WERI-Rb-1 (cell line): ENCODE data around the gene ZNF100.

ENCODE experiments used
- DNase-seq: peaks from one replicate; pipeline ENCODE4 v3.0.0-alpha.2; 2020
- H3K27ac ChIP-seq: fragments of 250-450 bp; sonication (Bioruptor Pico); 2 replicates; pipeline ENCODE4 v1.5.1; 2020; ENCODE audit warnings: mild to moderate bottlenecking, moderate library complexity
- H3K27me3 ChIP-seq: fragments of 250-450 bp; sonication (Bioruptor Pico); 2 replicates; pipeline ENCODE4 v1.5.1; 2021; ENCODE audit warnings: mild to moderate bottlenecking, low read depth, moderate library complexity; ENCODE audit not compliant: insufficient read depth, severe bottlenecking
- H3K36me3 ChIP-seq: fragments of 250-450 bp; sonication (Bioruptor Pico); 2 replicates; pipeline ENCODE4 v1.5.1; 2020; ENCODE audit warnings: mild to moderate bottlenecking, moderate library complexity
- H3K4me3 ChIP-seq: 2 replicates; pipeline ENCODE4 v1.5.1; 2011; ENCODE audit warnings: low read depth, mild to moderate bottlenecking, control low read depth, low read length
- H3K9me3 ChIP-seq: fragments of 250-450 bp; sonication (Bioruptor Pico); 2 replicates; pipeline ENCODE4 v1.5.1; 2021; ENCODE audit warnings: mild to moderate bottlenecking, moderate library complexity; ENCODE audit not compliant: severe bottlenecking
- TF ChIP-seq, protein P1 (sequence below): IDR thresholded peaks from 2 replicates; pipeline ENCODE4 v1.5.1; 2011; ENCODE audit warnings: low read depth, mild to moderate bottlenecking, control low read depth, inconsistent platforms, low read length

The ZNF100 gene

DNA sequence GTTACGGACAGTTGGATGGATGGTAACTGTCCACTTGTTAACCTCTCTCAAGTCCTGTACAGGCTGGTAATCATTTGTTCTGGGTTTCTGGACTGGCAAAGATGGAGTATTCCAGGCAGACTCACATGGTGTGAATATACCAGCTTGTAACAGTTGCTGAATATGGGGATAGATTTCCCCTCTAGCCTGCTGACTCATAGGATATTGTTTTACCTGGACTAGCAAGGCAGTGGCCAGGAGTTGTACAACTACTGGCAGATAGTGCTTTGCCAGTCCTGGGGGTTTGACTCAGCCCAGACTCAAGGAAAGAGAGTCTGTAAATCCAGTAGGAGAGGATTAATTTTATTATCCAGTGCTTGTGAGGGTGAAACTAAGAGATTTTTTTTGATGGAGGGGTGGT, 74.0 kb downstream of the ZNF100 start:
- no peak overlapping the region for H3K4me3 ChIP-seq

DNA sequence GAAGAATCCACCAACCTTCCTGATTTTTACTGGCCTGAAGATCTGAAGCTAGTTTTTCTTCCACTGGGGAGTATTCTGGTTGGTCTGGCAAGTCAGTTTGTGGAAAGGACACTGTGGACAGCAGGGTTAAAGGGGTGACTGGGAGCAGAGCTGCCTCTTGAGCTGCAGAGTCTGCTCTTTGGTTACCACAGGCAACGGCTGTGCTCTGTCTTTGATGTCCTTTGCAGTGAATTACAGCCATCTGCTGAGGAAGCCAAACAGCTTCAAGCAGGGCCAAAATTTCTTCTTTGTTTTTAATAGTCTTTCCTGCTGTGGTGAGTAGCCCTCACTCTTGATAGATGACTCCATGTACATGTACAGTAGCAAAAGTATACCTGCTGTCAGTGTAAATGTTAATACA, 75.7 kb downstream of the ZNF100 start:
- no peak overlapping the region for H3K4me3 ChIP-seq
- no peaks in the 10 kb centered on the region for H3K9me3 ChIP-seq
- TF ChIP-seq, protein P1, sequence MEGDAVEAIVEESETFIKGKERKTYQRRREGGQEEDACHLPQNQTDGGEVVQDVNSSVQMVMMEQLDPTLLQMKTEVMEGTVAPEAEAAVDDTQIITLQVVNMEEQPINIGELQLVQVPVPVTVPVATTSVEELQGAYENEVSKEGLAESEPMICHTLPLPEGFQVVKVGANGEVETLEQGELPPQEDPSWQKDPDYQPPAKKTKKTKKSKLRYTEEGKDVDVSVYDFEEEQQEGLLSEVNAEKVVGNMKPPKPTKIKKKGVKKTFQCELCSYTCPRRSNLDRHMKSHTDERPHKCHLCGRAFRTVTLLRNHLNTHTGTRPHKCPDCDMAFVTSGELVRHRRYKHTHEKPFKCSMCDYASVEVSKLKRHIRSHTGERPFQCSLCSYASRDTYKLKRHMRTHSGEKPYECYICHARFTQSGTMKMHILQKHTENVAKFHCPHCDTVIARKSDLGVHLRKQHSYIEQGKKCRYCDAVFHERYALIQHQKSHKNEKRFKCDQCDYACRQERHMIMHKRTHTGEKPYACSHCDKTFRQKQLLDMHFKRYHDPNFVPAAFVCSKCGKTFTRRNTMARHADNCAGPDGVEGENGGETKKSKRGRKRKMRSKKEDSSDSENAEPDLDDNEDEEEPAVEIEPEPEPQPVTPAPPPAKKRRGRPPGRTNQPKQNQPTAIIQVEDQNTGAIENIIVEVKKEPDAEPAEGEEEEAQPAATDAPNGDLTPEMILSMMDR = no peak
- DNase-seq = no peak
- H3K27ac ChIP-seq = no peak overlapping the region
- H3K27me3 ChIP-seq = no peaks in the 10 kb centered on the region
- H3K36me3 ChIP-seq = no peaks in the 10 kb centered on the region

More for the DNA sequence above, 74.0 kb downstream of the ZNF100 start:
- TF ChIP-seq, protein P1 = no peak
- DNase-seq = no peak
- H3K36me3 ChIP-seq = no peaks in the 10 kb centered on the region
- H3K27ac ChIP-seq = no peak overlapping the region
- no peaks in the 10 kb centered on the region for H3K27me3 ChIP-seq
- no peaks in the 10 kb centered on the region for H3K9me3 ChIP-seq

DNA sequence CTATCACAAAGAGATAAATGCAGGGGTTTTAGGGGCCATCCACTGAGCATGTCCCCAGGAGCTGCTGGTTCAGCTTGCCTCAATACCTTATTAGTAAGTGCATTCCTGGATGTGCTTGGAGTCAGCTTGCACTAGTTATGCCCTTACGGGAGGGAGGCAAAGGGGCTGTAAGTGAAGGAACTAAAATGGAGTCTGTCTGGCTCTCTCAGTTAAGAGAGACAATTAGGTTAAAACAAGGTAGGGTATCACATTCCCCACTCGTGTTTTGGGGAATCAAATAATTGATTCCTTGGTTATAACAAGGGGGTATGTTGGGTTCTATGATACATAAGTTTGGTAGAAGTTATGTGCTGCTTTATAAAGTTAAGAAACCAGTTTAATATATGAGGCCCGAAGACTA, 78.9 kb downstream of the ZNF100 start:
- DNase-seq = no peak
- no peak overlapping the region for H3K4me3 ChIP-seq
- TF ChIP-seq, protein P1 = no peak
- no peaks in the 10 kb centered on the region for H3K27me3 ChIP-seq
- no peaks in the 10 kb centered on the region for H3K9me3 ChIP-seq
- no peak overlapping the region for H3K27ac ChIP-seq
- H3K36me3 ChIP-seq = no peaks in the 10 kb centered on the region

DNA sequence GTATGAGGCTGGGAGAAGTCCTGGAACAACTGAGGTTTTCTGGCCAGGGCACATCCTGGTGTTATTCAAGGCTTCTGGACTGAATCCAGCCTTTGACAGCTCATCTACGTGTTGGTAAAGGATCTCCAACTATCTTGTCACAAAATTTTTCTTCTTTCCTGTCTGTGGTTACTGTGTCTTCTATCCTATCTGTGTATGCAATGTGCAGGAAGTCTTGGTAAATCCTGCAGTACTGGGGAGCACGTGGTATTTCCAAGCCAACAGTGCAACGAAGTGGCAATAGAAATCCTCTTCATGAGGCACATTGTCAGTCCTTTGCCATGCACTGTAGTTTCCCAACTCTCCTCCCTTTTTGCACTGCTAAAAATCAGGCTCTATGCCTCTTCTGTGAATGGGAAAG, 86.7 kb downstream of the ZNF100 start:
- Histone ChIP-seq H3K36me3 (no peaks in the 10 kb centered on the region), H3K4me3 (no peak overlapping the region), H3K27ac (no peak overlapping the region), H3K9me3 (no peaks in the 10 kb centered on the region), H3K27me3 (no peaks in the 10 kb centered on the region)
- TF ChIP-seq, protein P1 = no peak
- DNase-seq = no peak

DNA sequence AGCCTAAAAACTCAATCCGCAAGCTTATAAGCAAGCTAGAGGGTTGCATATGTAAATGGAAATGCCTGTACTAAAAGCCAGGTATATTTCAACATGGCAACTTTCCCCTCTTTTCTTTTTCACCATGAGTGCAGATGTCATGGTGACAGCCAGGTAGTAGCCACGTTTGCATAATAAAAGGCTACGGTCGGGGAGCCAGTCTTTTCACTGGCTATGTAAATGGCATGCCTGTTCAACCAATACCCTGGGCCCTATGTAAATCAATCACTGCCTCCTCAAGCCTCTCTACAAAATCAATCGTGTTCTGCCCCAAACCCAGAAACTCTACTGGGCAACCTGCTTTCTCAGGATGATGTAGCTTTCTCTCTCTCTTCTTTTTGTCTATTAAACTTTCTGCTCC, 87.4 kb downstream of the ZNF100 start:
- no peaks in the 10 kb centered on the region for H3K36me3 ChIP-seq
- H3K9me3 ChIP-seq = no peaks in the 10 kb centered on the region
- TF ChIP-seq, protein P1 = no peak
- DNase-seq = no peak
- no peaks in the 10 kb centered on the region for H3K27me3 ChIP-seq
- H3K4me3 ChIP-seq = no peak overlapping the region
- H3K27ac ChIP-seq = no peak overlapping the region

DNA sequence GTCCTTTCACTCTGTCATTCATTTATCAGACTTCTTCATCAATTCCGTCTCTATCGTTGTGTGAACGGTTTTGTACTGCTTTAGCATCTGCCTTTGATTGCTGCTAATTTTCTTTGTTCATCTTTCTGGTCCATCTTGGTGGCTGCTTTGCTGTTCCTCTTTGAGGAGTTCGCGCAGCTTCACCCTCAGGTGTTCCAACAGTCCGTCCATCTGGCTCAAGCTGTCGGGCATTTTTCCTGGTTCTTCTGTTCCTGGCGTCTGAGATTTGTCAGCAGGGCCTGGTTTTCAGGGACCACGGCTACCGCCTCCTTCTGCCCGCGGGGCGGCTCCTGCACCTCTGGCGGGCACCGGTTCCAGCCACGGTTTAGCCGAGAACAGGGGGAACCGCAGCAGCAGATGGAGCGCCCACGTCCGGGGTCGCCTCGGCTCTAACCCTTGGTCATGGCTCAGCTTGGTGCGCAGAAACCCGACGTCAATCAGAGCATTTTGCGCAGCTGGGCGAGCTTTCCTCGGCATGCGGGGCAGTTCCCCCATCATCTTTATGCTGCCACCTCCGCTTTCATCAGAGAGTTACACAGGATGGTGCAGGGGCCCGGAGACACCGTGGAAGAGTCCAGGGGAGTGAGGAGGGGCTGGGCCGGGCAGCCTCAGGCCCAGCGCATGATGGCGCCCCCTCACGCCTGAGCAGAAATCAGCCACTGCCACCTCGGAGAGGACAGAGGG, 89.5 kb downstream of the ZNF100 start:
- no peaks in the 10 kb centered on the region for H3K27me3 ChIP-seq
- no peak overlapping the region for H3K4me3 ChIP-seq
- no peaks in the 10 kb centered on the region for H3K36me3 ChIP-seq
- no peak overlapping the region for H3K27ac ChIP-seq
- no peak for DNase-seq
- H3K9me3 ChIP-seq = no peaks in the 10 kb centered on the region
- TF ChIP-seq, protein P1 = no peak
